ENCODE results near the gene ALG5. TPM values are rescaled to one million over a fixed set of nuclear protein-coding genes. Genes with fewer than 3 reads are reported as not detected.

ALG5 gene
- total and polyA plus RNA-seq, 4 donors, result 26.6 to 54.2 (median 44.4) TPM

DNA sequence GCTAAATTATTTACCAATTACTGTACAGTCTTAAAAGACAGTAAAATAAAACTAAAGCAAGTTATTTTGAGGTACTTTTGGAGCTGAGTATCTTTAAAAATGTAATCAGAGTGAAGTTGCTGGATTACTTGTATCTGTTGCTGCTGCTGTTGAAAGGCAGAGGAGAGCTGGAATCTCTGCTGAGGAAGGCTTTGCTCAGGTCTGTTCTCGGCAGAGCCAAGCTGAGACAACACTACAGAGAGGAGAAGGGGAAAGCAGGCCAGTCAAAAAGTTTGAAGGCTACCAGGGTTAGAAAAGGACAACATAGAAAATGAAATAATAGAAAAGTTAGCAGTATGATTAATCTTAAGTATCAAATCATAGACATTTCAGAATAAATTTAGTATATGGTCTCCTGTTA is 11.3 kb upstream of the ALG5 start:
- Histone ChIP-seq H3K9me3 (ENCODE audit: control insufficient read depth in 4 of 4, insufficient read depth in 3 of 4, low read length in 3 of 4) (no peaks in the 10 kb centered on the region), H3K36me3 (ENCODE audit: control insufficient read depth in 4 of 4, insufficient read depth in 4 of 4, low read length in 4 of 4) (peaks cover 12 to 36% (median 29%) of the 10 kb centered on the region in 4 donors), H3K27ac (ENCODE audit: low read depth in 1 of 2, low read length in 1 of 2) (no peak overlapping the region), H3K4me1 (ENCODE audit: control insufficient read depth in 5 of 5, insufficient read depth in 5 of 5, low read length in 5 of 5) (no peaks in the 10 kb centered on the region), H3K9ac (ENCODE audit: insufficient read depth in 1 of 2, low read length in 2 of 2) (no peak overlapping the region), H3K27me3 (ENCODE audit: control insufficient read depth in 3 of 3, insufficient read depth in 3 of 3, low read length in 2 of 3) (no peaks in the 10 kb centered on the region), H3K4me3 (no peak overlapping the region)
- 92 to 95% methylated on average over 1 of the region's 1 CpG for WGBS, 2 donors
- no peak for ATAC-seq (ENCODE audit: insufficient read depth, low FRiP score)
- DNase-seq, result no peak
- TF ChIP-seq, protein P1, sequence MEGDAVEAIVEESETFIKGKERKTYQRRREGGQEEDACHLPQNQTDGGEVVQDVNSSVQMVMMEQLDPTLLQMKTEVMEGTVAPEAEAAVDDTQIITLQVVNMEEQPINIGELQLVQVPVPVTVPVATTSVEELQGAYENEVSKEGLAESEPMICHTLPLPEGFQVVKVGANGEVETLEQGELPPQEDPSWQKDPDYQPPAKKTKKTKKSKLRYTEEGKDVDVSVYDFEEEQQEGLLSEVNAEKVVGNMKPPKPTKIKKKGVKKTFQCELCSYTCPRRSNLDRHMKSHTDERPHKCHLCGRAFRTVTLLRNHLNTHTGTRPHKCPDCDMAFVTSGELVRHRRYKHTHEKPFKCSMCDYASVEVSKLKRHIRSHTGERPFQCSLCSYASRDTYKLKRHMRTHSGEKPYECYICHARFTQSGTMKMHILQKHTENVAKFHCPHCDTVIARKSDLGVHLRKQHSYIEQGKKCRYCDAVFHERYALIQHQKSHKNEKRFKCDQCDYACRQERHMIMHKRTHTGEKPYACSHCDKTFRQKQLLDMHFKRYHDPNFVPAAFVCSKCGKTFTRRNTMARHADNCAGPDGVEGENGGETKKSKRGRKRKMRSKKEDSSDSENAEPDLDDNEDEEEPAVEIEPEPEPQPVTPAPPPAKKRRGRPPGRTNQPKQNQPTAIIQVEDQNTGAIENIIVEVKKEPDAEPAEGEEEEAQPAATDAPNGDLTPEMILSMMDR (IDR thresholded peaks at IDR 0.05; ENCODE audit: control extremely low read depth, extremely low read depth), result no peak

DNA sequence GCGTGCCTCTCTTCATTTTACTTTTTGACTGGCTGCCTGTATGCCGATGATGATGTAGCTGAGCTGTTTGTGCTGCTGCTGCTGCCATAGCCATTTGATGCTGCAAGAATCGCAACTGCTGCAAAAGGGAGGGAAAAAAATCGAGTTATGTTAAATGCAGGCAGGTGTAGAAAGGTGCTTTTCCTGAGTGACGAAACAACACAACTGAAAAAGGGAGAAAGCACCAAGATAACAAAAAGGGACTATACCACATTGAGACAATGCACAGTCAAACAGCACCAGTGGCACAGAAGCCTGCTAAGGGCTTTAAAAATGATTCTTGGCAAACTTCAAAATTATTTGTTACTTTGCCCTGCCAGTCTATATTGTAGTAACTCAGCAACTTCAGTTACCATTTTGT is 10.6 kb upstream of the ALG5 start:
- Histone ChIP-seq H3K4me1 (ENCODE audit: control insufficient read depth in 5 of 5, insufficient read depth in 5 of 5, low read length in 5 of 5) (no peaks in the 10 kb centered on the region), H3K36me3 (ENCODE audit: control insufficient read depth in 4 of 4, insufficient read depth in 4 of 4, low read length in 4 of 4) (peaks cover 14 to 34% (median 32%) of the 10 kb centered on the region in 4 donors), H3K9ac (ENCODE audit: insufficient read depth in 1 of 2, low read length in 2 of 2) (no peak overlapping the region), H3K27ac (ENCODE audit: low read depth in 1 of 2, low read length in 1 of 2) (no peak overlapping the region), H3K4me3 (no peak overlapping the region), H3K27me3 (ENCODE audit: control insufficient read depth in 3 of 3, insufficient read depth in 3 of 3, low read length in 2 of 3) (no peaks in the 10 kb centered on the region), H3K9me3 (ENCODE audit: control insufficient read depth in 4 of 4, insufficient read depth in 3 of 4, low read length in 3 of 4) (no peaks in the 10 kb centered on the region)
- DNase-seq (no peak), ATAC-seq (ENCODE audit: insufficient read depth, low FRiP score) (no peak)
- TF ChIP-seq, protein P1 (IDR thresholded peaks at IDR 0.05; ENCODE audit: control extremely low read depth, extremely low read depth), result no peak
- 79 to 94% methylated on average over 5 of the region's 5 CpGs for WGBS, 2 donors

DNA sequence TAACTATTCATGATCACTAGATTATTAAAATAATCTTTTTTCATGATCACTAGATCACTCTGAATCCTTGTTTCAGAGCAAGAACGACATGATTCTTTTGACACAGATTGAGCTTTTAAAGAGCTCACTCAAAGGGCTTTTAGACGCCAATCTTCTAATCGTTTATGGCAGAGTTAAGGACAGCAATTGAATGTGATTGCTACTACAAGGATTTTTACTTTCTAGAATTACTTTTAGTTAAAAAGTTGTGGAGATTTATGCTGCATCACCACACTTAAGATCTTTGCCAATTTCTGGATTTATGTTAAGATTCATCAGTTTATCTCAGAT is 2.7 kb upstream of the ALG5 start:
- H3K4me1 ChIP-seq (ENCODE audit: control insufficient read depth in 5 of 5, insufficient read depth in 5 of 5, low read length in 5 of 5), result peaks cover 0 to 16% (median 0%) of the 10 kb centered on the region in 5 donors
- DNase-seq, result no peak
- 44 to 69% methylated on average over 3 of the region's 3 CpGs for WGBS, 2 donors
- peaks cover 8 to 21% (median 18%) of the 10 kb centered on the region in 4 donors for H3K36me3 ChIP-seq (ENCODE audit: control insufficient read depth in 4 of 4, insufficient read depth in 4 of 4, low read length in 4 of 4)
- no peak for ATAC-seq (ENCODE audit: insufficient read depth, low FRiP score)
- TF ChIP-seq, protein P1 (IDR thresholded peaks at IDR 0.05; ENCODE audit: control extremely low read depth, extremely low read depth), result no peak
- no peak overlapping the region for H3K4me3 ChIP-seq
- no peak overlapping the region for H3K27ac ChIP-seq (ENCODE audit: low read depth in 1 of 2, low read length in 1 of 2)
- no peaks in the 10 kb centered on the region for H3K9me3 ChIP-seq (ENCODE audit: control insufficient read depth in 4 of 4, insufficient read depth in 3 of 4, low read length in 3 of 4)
- H3K9ac ChIP-seq (ENCODE audit: insufficient read depth in 1 of 2, low read length in 2 of 2), result peak overlapping the region in 1 of 2 donors; percentile 79
- no peaks in the 10 kb centered on the region for H3K27me3 ChIP-seq (ENCODE audit: control insufficient read depth in 3 of 3, insufficient read depth in 3 of 3, low read length in 2 of 3)

DNA sequence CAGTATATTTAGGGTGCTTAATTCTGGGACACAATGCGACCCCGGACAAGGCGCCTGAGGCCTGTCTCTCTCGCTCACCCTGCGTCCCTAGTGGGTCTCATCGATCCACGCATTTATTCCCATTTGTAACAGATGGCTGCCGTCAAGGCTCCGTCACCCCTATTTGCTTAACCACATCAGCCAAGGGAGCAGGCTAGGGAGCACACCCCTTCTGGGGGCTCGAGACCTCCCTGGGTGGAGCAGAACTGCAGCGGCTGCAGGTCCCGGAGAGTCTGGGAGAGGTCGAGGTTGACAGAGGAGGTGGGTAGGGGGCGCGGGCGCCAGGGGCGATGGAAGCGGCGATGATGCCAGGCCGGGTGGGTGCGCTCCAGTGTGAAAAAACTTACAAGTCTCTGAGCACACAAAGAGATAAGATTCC is 507 bp downstream of the ALG5 start:
- peak overlapping the region; percentile 91 to 94 for H3K27ac ChIP-seq (ENCODE audit: low read depth in 1 of 2, low read length in 1 of 2)
- peak overlapping the region; percentile 75 for H3K4me3 ChIP-seq
- DNase-seq (peak in 2 of 3 donors; percentile 40 to 42), ATAC-seq (ENCODE audit: insufficient read depth, low FRiP score) (no peak)
- no peaks in the 10 kb centered on the region for H3K9me3 ChIP-seq (ENCODE audit: control insufficient read depth in 4 of 4, insufficient read depth in 3 of 4, low read length in 3 of 4)
- 1% methylated on average over 21 of the region's 21 CpGs for WGBS, 2 donors
- peaks cover 3 to 20% (median 8%) of the 10 kb centered on the region in 4 donors for H3K36me3 ChIP-seq (ENCODE audit: control insufficient read depth in 4 of 4, insufficient read depth in 4 of 4, low read length in 4 of 4)
- peaks cover 0 to 16% (median 0%) of the 10 kb centered on the region in 5 donors for H3K4me1 ChIP-seq (ENCODE audit: control insufficient read depth in 5 of 5, insufficient read depth in 5 of 5, low read length in 5 of 5)
- H3K9ac ChIP-seq (ENCODE audit: insufficient read depth in 1 of 2, low read length in 2 of 2), result peak overlapping the region; percentile 84 to 93
- TF ChIP-seq, protein P1 (IDR thresholded peaks at IDR 0.05; ENCODE audit: control extremely low read depth, extremely low read depth), result no peak
- no peaks in the 10 kb centered on the region for H3K27me3 ChIP-seq (ENCODE audit: control insufficient read depth in 3 of 3, insufficient read depth in 3 of 3, low read length in 2 of 3)

Data from lung (tissue), 12 donors.